Keratinocyte (primary cell): Measurements from ENCODE around the gene IGFALS. TPM values are rescaled to one million over a fixed set of nuclear protein-coding genes. Genes with fewer than 3 reads are reported as not detected.

ENCODE experiments used
- DNase-seq: peaks from one replicate; pipeline ENCODE4 v3.0.0-alpha.2; 2011; ENCODE audit warnings: low read depth, missing footprints, low spot score
- FAIRE-seq: peaks from 2 replicates; lab custom pipeline; 2011; peaks lifted over from hg19 to GRCh38; lab: Jason Lieb, UNC
- H2AFZ ChIP-seq: 2 replicates; pipeline ENCODE4 v1.6.0; 2012; ENCODE audit warnings: low read length, control low read depth, inconsistent platforms; ENCODE audit not compliant: control insufficient read depth
- H3K27ac ChIP-seq: 2 replicates; pipeline ENCODE4 v1.5.1; 2011; ENCODE audit warnings: low read length; ENCODE audit not compliant: control insufficient read depth, insufficient read depth
- H3K27me3 ChIP-seq: 3 replicates; pipeline ENCODE4 v1.6.0; 2011; ENCODE audit warnings: low read length; ENCODE audit not compliant: control insufficient read depth, insufficient read depth; ENCODE audit errors: extremely low read depth
- H3K36me3 ChIP-seq, 2 experiments: 2 replicates in 1 of 2; 3 replicates in 1 of 2; pipeline ENCODE4 v1.5.1; 2011; ENCODE audit warnings: low read length in 2 of 2, mild to moderate bottlenecking in 1 of 2; ENCODE audit not compliant: control insufficient read depth in 2 of 2, insufficient read depth in 2 of 2; ENCODE audit errors: extremely low read depth in 1 of 2
- H3K4me1 ChIP-seq: 3 replicates; pipeline ENCODE4 v1.5.1; 2011; ENCODE audit warnings: low read length; ENCODE audit not compliant: control insufficient read depth, insufficient read depth; ENCODE audit errors: extremely low read depth
- H3K4me2 ChIP-seq: 3 replicates; pipeline ENCODE4 v1.6.0; 2011; ENCODE audit warnings: low read depth, low read length; ENCODE audit not compliant: control insufficient read depth, insufficient read depth; ENCODE audit errors: extremely low read depth
- H3K4me3 ChIP-seq, 3 experiments: fragments of 200-600 bp in 1 of 3; sonication (generic) in 1 of 3; 2 replicates in 2 of 3; 3 replicates in 1 of 3; pipeline ENCODE4 v1.5.1; 2011 to 2016; ENCODE audit warnings: low read length in 3 of 3, mild to moderate bottlenecking in 3 of 3, control low read depth in 2 of 3, inconsistent platforms in 1 of 3, low read depth in 1 of 3, mixed read lengths in 1 of 3, mixed run types in 1 of 3, moderate library complexity in 1 of 3; ENCODE audit not compliant: control insufficient read depth in 2 of 3, insufficient read depth in 2 of 3; ENCODE audit errors: extremely low read depth in 1 of 3
- H3K79me2 ChIP-seq: 2 replicates; pipeline ENCODE4 v1.6.0; 2012; ENCODE audit warnings: low read length; ENCODE audit not compliant: control insufficient read depth, insufficient read depth
- H3K9ac ChIP-seq: 3 replicates; pipeline ENCODE4 v1.6.0; 2011; ENCODE audit warnings: low read length; ENCODE audit not compliant: control insufficient read depth, insufficient read depth; ENCODE audit errors: extremely low read depth
- H3K9me1 ChIP-seq: 3 replicates; pipeline ENCODE4 v1.6.0; 2011; ENCODE audit warnings: low read length; ENCODE audit not compliant: control insufficient read depth, insufficient read depth; ENCODE audit errors: extremely low read depth
- H3K9me3 ChIP-seq: 2 replicates; pipeline ENCODE4 v1.5.1; 2012; ENCODE audit warnings: low read depth, low read length; ENCODE audit not compliant: control insufficient read depth
- H4K20me1 ChIP-seq: 3 replicates; pipeline ENCODE4 v1.6.0; 2011; ENCODE audit warnings: low read length; ENCODE audit not compliant: control insufficient read depth, insufficient read depth; ENCODE audit errors: extremely low read depth
- EZH2 ChIP-seq: IDR thresholded peaks from one replicate; pipeline ENCODE4 v1.6.1; 2012; ENCODE audit warnings: inconsistent platforms, mild to moderate bottlenecking, low read length, moderate library complexity
- dilution Hi-C: fragments of 300-500 bp; cut with MboI; formaldehyde crosslinking; loops from one replicate; pipeline ENCODE4 v1.7.0; 2020; ENCODE audit warnings: low sequenced_read_pairs; ENCODE audit not compliant: extremely low pct_ligation_motif_present
- polyA plus RNA-seq, 5 experiments: library from polyadenylated mRNA; depleted of rRNA in 3 of 5; stranded (reverse) in 3 of 5; stranded (forward) in 1 of 5; unstranded in 1 of 5; fragments of >200 nt; gene quantifications; 1 replicate in 1 of 5; 2 replicates in 3 of 5; 3 replicates in 1 of 5; pipeline versions ENCODE4 v1.2.1 to v1.2.3, GENCODE V29; 2011 to 2012; ENCODE audit warnings: missing spikeins in 2 of 5, low read depth in 1 of 5, low replicate concordance in 1 of 5
- TF ChIP-seq, protein P1 (sequence below), 3 experiments: IDR thresholded peaks in 1 of 3; conservative IDR thresholded peaks in 1 of 3; optimal IDR thresholded peaks in 1 of 3; 2 replicates in 2 of 3; 3 replicates in 1 of 3; pipeline versions ENCODE3 to v1.5.1; 2011; ENCODE audit warnings: low read length in 3 of 3, mild to moderate bottlenecking in 3 of 3, moderate library complexity in 2 of 3, control low read depth in 1 of 3, inconsistent platforms in 1 of 3; ENCODE audit not compliant: insufficient read depth in 2 of 3; ENCODE audit errors: extremely low read depth in 1 of 3

Gene IGFALS
- polyA plus RNA-seq, 1 donor (not counting 4 experiments of a cell fraction or from before 2014, with no cell fraction given) = not detected

GRCh38 chr16:1769402-1770300, 23.9 kb downstream of the IGFALS start:
- H3K36me3 ChIP-seq = peaks cover 3 to 14% of the 10 kb centered on the region in 2 experiments
- no peak overlapping the region for H3K9ac ChIP-seq
- H3K27me3 ChIP-seq = no peaks in the 10 kb centered on the region
- no peak overlapping the region for H3K4me2 ChIP-seq
- H3K79me2 ChIP-seq = peaks cover 24% of the 10 kb centered on the region
- dilution Hi-C loops = no loop called here
- no peaks in the 10 kb centered on the region for H4K20me1 ChIP-seq
- TF ChIP-seq, protein P1, sequence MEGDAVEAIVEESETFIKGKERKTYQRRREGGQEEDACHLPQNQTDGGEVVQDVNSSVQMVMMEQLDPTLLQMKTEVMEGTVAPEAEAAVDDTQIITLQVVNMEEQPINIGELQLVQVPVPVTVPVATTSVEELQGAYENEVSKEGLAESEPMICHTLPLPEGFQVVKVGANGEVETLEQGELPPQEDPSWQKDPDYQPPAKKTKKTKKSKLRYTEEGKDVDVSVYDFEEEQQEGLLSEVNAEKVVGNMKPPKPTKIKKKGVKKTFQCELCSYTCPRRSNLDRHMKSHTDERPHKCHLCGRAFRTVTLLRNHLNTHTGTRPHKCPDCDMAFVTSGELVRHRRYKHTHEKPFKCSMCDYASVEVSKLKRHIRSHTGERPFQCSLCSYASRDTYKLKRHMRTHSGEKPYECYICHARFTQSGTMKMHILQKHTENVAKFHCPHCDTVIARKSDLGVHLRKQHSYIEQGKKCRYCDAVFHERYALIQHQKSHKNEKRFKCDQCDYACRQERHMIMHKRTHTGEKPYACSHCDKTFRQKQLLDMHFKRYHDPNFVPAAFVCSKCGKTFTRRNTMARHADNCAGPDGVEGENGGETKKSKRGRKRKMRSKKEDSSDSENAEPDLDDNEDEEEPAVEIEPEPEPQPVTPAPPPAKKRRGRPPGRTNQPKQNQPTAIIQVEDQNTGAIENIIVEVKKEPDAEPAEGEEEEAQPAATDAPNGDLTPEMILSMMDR (optimal IDR thresholded peaks at IDR 0.05 in 1 of 3, IDR thresholded peaks at IDR 0.05 in 1 of 3, conservative IDR thresholded peaks at IDR 0.05 in 1 of 3; ENCODE audit: extremely low read depth in 1 of 3, insufficient read depth in 2 of 3, low read length in 3 of 3) = no peak
- no peak for TF ChIP-seq EZH2
- H3K9me3 ChIP-seq = no peaks in the 10 kb centered on the region
- no peaks in the 10 kb centered on the region for H3K9me1 ChIP-seq
- no peak overlapping the region for H3K4me3 ChIP-seq
- H3K27ac ChIP-seq = no peak overlapping the region
- no peak overlapping the region for H2AFZ ChIP-seq
- DNase-seq = no peak
- H3K4me1 ChIP-seq = peaks cover 20% of the 10 kb centered on the region
- no peak for FAIRE-seq

DNA sequence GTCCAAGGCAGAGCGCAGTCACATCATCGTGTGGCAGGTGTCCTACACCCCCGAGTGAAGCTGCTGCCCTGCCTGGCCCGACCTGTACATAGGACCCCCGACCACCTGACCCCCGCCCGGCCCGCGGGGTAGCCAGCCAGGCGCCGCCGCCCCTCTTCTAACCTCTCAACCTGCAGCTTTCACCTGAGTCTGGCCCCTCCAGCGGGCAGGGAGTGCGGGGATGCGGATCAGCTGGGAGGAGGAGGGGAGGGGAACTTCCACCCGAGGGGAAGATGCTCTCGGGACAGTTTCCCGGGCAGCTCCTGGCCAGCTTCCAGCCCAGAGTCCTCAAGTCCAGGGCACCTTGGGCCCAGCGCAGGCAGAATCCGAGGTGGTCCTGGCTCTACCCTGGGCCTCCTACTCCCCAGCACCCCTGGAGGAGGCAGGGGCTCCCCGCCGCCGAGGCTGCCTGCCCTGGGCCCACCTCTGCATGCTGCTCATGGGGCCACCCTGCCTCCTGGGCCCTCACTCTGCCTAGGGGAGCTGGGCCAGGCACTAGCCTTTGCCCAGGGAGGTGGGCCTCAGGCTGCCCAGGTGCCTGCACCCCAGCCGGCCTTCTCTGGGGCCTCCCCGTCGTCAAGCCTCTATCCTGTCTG, 24.6 kb downstream of the IGFALS start:
- Histone ChIP-seq H3K9me1 (no peaks in the 10 kb centered on the region), H3K79me2 (peaks cover 16% of the 10 kb centered on the region), H3K4me3 (no peak overlapping the region), H3K9me3 (no peaks in the 10 kb centered on the region), H4K20me1 (no peaks in the 10 kb centered on the region), H3K27ac (no peak overlapping the region), H3K36me3 (peaks cover 3 to 19% of the 10 kb centered on the region in 2 experiments), H3K27me3 (no peaks in the 10 kb centered on the region), H3K4me2 (no peak overlapping the region), H2AFZ (no peak overlapping the region), H3K9ac (no peak overlapping the region), H3K4me1 (peaks cover 14% of the 10 kb centered on the region)
- dilution Hi-C loops = no loop called here
- no peak for DNase-seq
- FAIRE-seq = no peak
- TF ChIP-seq, protein P1 (optimal IDR thresholded peaks at IDR 0.05 in 1 of 3, IDR thresholded peaks at IDR 0.05 in 1 of 3, conservative IDR thresholded peaks at IDR 0.05 in 1 of 3; ENCODE audit: extremely low read depth in 1 of 3, insufficient read depth in 2 of 3, low read length in 3 of 3) = no peak
- no peak for TF ChIP-seq EZH2
